ENCODE data around the gene SALL2. TPM values are rescaled to one million over a fixed set of nuclear protein-coding genes. Genes with fewer than 3 reads are reported as not detected.

The SALL2 gene
- total and polyA plus RNA-seq, 2 of the 8 experiments (the other 6 are each of a cell fraction or from before 2014, with no cell fraction given): 310 to 360 TPM

DNA sequence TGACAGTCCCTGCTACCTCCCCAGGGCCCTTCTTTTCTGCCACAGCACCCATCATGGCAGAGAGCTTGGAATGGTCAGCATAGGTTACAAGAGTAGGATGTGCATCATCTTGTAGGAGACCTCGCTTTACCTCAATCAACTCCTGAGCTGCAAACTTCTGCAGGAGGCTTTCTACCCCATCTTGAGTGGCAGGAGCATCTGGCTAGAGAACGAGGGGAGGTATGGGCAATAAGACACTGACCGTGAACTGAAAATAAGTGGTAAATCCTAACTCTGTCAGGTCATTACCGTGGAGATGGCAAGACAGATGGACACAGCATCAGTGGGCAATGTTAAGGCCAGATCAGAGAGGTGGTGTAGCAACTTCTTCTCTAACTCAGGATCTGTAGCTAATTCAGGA is 22.8 kb downstream of the SALL2 start:
- Histone ChIP-seq H4K20me1 (replicated peaks in 1 of 2; ENCODE audit: control insufficient read depth in 1 of 2, insufficient read depth in 2 of 2, low read length in 2 of 2) (peaks cover 0 to 10% of the 10 kb centered on the region in 2 experiments), H4K91ac (replicated peaks; ENCODE audit: insufficient read length, low read length) (no peak overlapping the region), H3K56ac (replicated peaks; ENCODE audit: insufficient read length, low read depth, low read length) (no peak overlapping the region), H3K27me3 (replicated peaks in 1 of 4; ENCODE audit: control insufficient read depth in 3 of 4, extremely low read depth in 1 of 4, insufficient read depth in 3 of 4, low read length in 3 of 4) (no peaks in the 10 kb centered on the region), H2BK15ac (ENCODE audit: low read length) (no peak overlapping the region), H3K4me3 (ENCODE audit: extremely low read depth in 1 of 4, insufficient read depth in 2 of 4, low read depth in 3 of 4, low read length in 4 of 4) (no peak overlapping the region), H3K36me3 (ENCODE audit: control insufficient read depth in 2 of 4, insufficient read depth in 4 of 4, low read length in 3 of 4) (peaks cover 29 to 79% (median 48%) of the 10 kb centered on the region in 4 experiments), H2BK12ac (ENCODE audit: low read depth, low read length) (no peak overlapping the region), H3K27ac (ENCODE audit: low read depth, low read length) (no peak overlapping the region), H3K18ac (ENCODE audit: extremely low read depth, low read length) (no peak overlapping the region), H3K23me2 (ENCODE audit: low read depth, low read length) (no peaks in the 10 kb centered on the region), H2AFZ (ENCODE audit: low read length) (no peak overlapping the region), H4K5ac (ENCODE audit: insufficient read length, low read depth, low read length) (no peak overlapping the region), H3K23ac (ENCODE audit: insufficient read length) (no peak overlapping the region), H3K4me2 (ENCODE audit: insufficient read depth in 1 of 2, low read depth in 2 of 2, low read length in 2 of 2) (no peak overlapping the region), H4K8ac (ENCODE audit: extremely low read depth, insufficient read depth, low read length) (peak overlapping the region; percentile 53), H3K79me2 (ENCODE audit: control insufficient read depth in 1 of 2, insufficient read depth in 2 of 2, low read length in 2 of 2) (peaks cover 3 to 50% of the 10 kb centered on the region in 2 experiments; a peak in 3 of 4 replicates), H3K14ac (ENCODE audit: insufficient read length) (no peak overlapping the region), H3K79me1 (ENCODE audit: low read depth, low read length) (0 out of 2 replicates have a peak, but pooled peaks cover 5% of the 10 kb centered on the region), H2BK5ac (ENCODE audit: low read depth, low read length) (peak overlapping the region; percentile 6; the same call in 1 of the 2 replicates), H3K9me3 (ENCODE audit: insufficient read depth in 2 of 2, low read depth in 1 of 2, low read length in 1 of 2) (no peaks in the 10 kb centered on the region), H3K4me1 (replicated peaks in 1 of 4; ENCODE audit: control insufficient read depth in 3 of 4, insufficient read depth in 4 of 4, low read length in 3 of 4) (peaks cover 0 to 4% (median 1%) of the 10 kb centered on the region in 4 experiments; a peak in 2 of 7 replicates), H2AK5ac (ENCODE audit: low read depth, low read length) (no peak overlapping the region), H2BK120ac (replicated peaks; ENCODE audit: low read depth, low read length) (no peak overlapping the region), H2BK20ac (ENCODE audit: low read length) (no peak overlapping the region), H3K4ac (replicated peaks; ENCODE audit: insufficient read length, low read depth, low read length) (no peak overlapping the region), H3K9ac (replicated peaks in 1 of 4; ENCODE audit: extremely low read depth in 1 of 4, low read depth in 3 of 4, low read length in 3 of 4) (no peak overlapping the region)
- WGBS, 2 experiments (ENCODE audit: extremely low coverage in 1 of 2, insufficient coverage in 1 of 2, insufficient read length in 1 of 2, insufficient replicate concordance in 2 of 2, low coverage in 1 of 2, low lambda C conversion rate in 2 of 2, missing lambda C conversion rate in 1 of 2): 70% methylated on average over 4 of the region's 4 CpGs; no CpG with 5 or more reads in 1 of the 2 experiments
- CTCF ChIA-PET (ENCODE audit: partially characterized antibody): interaction anchor here (1.6 kb wide), 1 partner anchor 53 kb away, joined by 7 read pairs; no protein-coding TSS in a partner anchor
- DNase-seq (ENCODE audit: low read depth in 1 of 2, low spot score in 2 of 2) (peak in 1 of 2 experiments; percentile 32), FAIRE-seq (no peak)
- POLR2A ChIA-PET (ENCODE audit: partially characterized antibody): interaction anchor here (0.7 to 5.9 kb wide), 10 partner anchors 7 to 31 kb away, joined by 3 to 61 read pairs (median 4); partner anchors contain the start of genes METTL3 and TOX4
- TF ChIP-seq HDAC2 (IDR thresholded peaks at IDR 0.05; ENCODE audit: borderline replicate concordance in 1 of 2, low read depth in 2 of 2, low read length in 2 of 2) (no peak), BCL11A (IDR thresholded peaks at IDR 0.05; ENCODE audit: low read depth in 2 of 2, low read length in 2 of 2) (no peak), KDM4A (IDR thresholded peaks at IDR 0.05; ENCODE audit: low read depth, low read length, severe bottlenecking) (no peak), SP1 (IDR thresholded peaks at IDR 0.05; ENCODE audit: low read depth, low read length) (no peak), EGR1 (IDR thresholded peaks at IDR 0.05; ENCODE audit: borderline replicate concordance, low read depth, low read length) (no peak), CBX8 (IDR thresholded peaks at IDR 0.05; ENCODE audit: borderline replicate concordance, low read depth, low read length) (no peak), JUN (IDR thresholded peaks at IDR 0.05; ENCODE audit: low read depth, low read length) (no peak), NANOG (IDR thresholded peaks at IDR 0.05; ENCODE audit: insufficient read depth, low read depth, low read length, poor library complexity, severe bottlenecking) (no peak), JUND (IDR thresholded peaks at IDR 0.05; ENCODE audit: low read length) (no peak), KDM5A (IDR thresholded peaks at IDR 0.05; ENCODE audit: low read length) (no peak), TAF7 (optimal IDR thresholded peaks at IDR 0.05; ENCODE audit: borderline replicate concordance, low read depth, low read length) (no peak)
